ENCODE measurements around the gene DIABLO. TPM values are rescaled to one million over a fixed set of nuclear protein-coding genes. Genes with fewer than 3 reads are reported as not detected.
A peak's percentile ranks its signal among the peaks of the same experiment; 100 is the strongest.

Gene DIABLO
- 65.6 and 78.9 TPM in 2 replicates for polyA plus RNA-seq (2012; rRNA removed)
- polyA plus RNA-seq (2012; cell fraction: cytosol; rRNA removed) = 89.5 and 91.0 TPM in 2 replicates
- polyA plus RNA-seq (2012; cell fraction: nucleus; rRNA removed) = 114 and 139 TPM in 2 replicates

- H3K36me3 ChIP-seq (replicated peaks in 1 of 2; ENCODE audit: control insufficient read depth in 1 of 2, insufficient read depth in 2 of 2, low read length in 1 of 2) = peaks cover 16 to 32% of the 10 kb centered on the region in 2 experiments
- no peaks in the 10 kb centered on the region for H3K9me3 ChIP-seq
- H3F3A ChIP-seq (replicated peaks; ENCODE audit: insufficient read depth) = peaks cover 18% of the 10 kb centered on the region
- H3K4me3 ChIP-seq (ENCODE audit: low read depth in 2 of 2, low read length in 1 of 2) = peak within 1 kb of the TSS; percentile 76 to 95
- peaks cover 34% of the 10 kb centered on the region for H4K20me1 ChIP-seq (ENCODE audit: insufficient read depth)
- peak within 1 kb of the TSS; percentile 97 for H3K4me2 ChIP-seq
- H3K27ac ChIP-seq (ENCODE audit: low read depth in 2 of 2, low read length in 1 of 2) = peak within 1 kb of the TSS; percentile 98 to 100
- 2% methylated on average over 45 of the region's 74 CpGs for WGBS (ENCODE audit: low lambda C conversion rate)
- H3K27me3 ChIP-seq (ENCODE audit: insufficient read depth) = no peaks in the 10 kb centered on the region
- no peaks in the 10 kb centered on the region for H3K9me2 ChIP-seq
- peak; percentile 96 for DNase-seq
- CTCF ChIA-PET = interaction anchor here (1.0 to 4.1 kb wide), 7 partner anchors 9 to 130 kb away, joined by 3 to 22 read pairs (median 4); no protein-coding TSS in a partner anchor
- POLR2A ChIA-PET = interaction anchor here (0.5 to 2.0 kb wide), 13 partner anchors 12 to 540 kb away, joined by 3 to 12 read pairs (median 3); partner anchors contain the start of gene B3GNT4
- peaks cover 17 to 37% of the 10 kb centered on the region in 2 experiments for H3K4me1 ChIP-seq (ENCODE audit: control insufficient read depth in 1 of 2, insufficient read depth in 2 of 2, low read depth in 1 of 2, low read length in 1 of 2)
- H2AFZ ChIP-seq (ENCODE audit: low read depth) = peak within 1 kb of the TSS; percentile 84
- H3K9ac ChIP-seq = peak within 1 kb of the TSS; percentile 95
- peaks cover 47% of the 10 kb centered on the region for H3K79me2 ChIP-seq (ENCODE audit: insufficient read depth)
- no peak; the same call in 1 of the 2 replicates for TF ChIP-seq TCF12 (IDR thresholded peaks at IDR 0.05)
- TF ChIP-seq ELF1 (IDR thresholded peaks at IDR 0.05) = peak; percentile 67; the same call in 1 of the 2 replicates
- peak; percentile 97 for TF ChIP-seq YY1 (IDR thresholded peaks at IDR 0.05; ENCODE audit: low read depth)
- TF ChIP-seq PBX3 (IDR thresholded peaks at IDR 0.05) = peak; percentile 52; the same call in 1 of the 2 replicates
- TF ChIP-seq FOSL2 (IDR thresholded peaks at IDR 0.05; ENCODE audit: borderline replicate concordance, low read depth) = no peak
- peak; percentile 88 for TF ChIP-seq GABPA (IDR thresholded peaks at IDR 0.05; ENCODE audit: low read depth)
- TF ChIP-seq TAF1 (IDR thresholded peaks at IDR 0.05; ENCODE audit: borderline replicate concordance, low read depth, low read length) = peak; percentile 96
- TF ChIP-seq USF1 (IDR thresholded peaks at IDR 0.05; ENCODE audit: borderline replicate concordance, low read depth) = no peak
- TF ChIP-seq MEF2A (IDR thresholded peaks at IDR 0.05; ENCODE audit: borderline replicate concordance, low read depth) = no peak
- peak; percentile 61; the same call in 1 of the 2 replicates for TF ChIP-seq REST (IDR thresholded peaks at IDR 0.05; ENCODE audit: low read depth, low read length)
- TF ChIP-seq SIN3A (IDR thresholded peaks at IDR 0.05; ENCODE audit: borderline replicate concordance, low read depth, low read length) = no peak; the same call in 1 of the 2 replicates
- no peak for TF ChIP-seq FOXM1 (IDR thresholded peaks at IDR 0.05; ENCODE audit: low read depth)
- no peak for TF ChIP-seq IRF3 (IDR thresholded peaks at IDR 0.05; ENCODE audit: low read depth, low read length)
- TF ChIP-seq USF2 (IDR thresholded peaks at IDR 0.05; ENCODE audit: borderline replicate concordance, low read depth, low read length) = no peak
- TF ChIP-seq TEAD4 (IDR thresholded peaks at IDR 0.05; ENCODE audit: borderline replicate concordance, insufficient read depth) = no peak
- TF ChIP-seq CHD2 (IDR thresholded peaks at IDR 0.05; ENCODE audit: low read length, partially characterized antibody) = peak; percentile 46
- no peak for TF ChIP-seq FOXJ3 (CRISPR knock-in tag; IDR thresholded peaks at IDR 0.05)
- no peak for TF ChIP-seq SMC3 (IDR thresholded peaks at IDR 0.05; ENCODE audit: low read depth, low read length)
- TF ChIP-seq EP300 (IDR thresholded peaks at IDR 0.05; ENCODE audit: borderline replicate concordance in 1 of 2, low read depth in 1 of 2, low read length in 1 of 2) = no peak
- 0 out of 2 replicates have a peak, but pooled peaks have one; percentile 10 for TF ChIP-seq RAD21 (IDR thresholded peaks at IDR 0.05; ENCODE audit: low read length)
- 0 out of 2 replicates have a peak, but pooled peaks have one; percentile 28 for TF ChIP-seq NFIC (IDR thresholded peaks at IDR 0.05; ENCODE audit: borderline replicate concordance)
- peak; percentile 67; the same call in 1 of the 2 replicates for TF ChIP-seq RFX5 (IDR thresholded peaks at IDR 0.05; ENCODE audit: low read length)
- peak; percentile 92 for TF ChIP-seq POLR2AphosphoS5 (IDR thresholded peaks at IDR 0.05; ENCODE audit: low read depth, low read length)
- TF ChIP-seq MAX (IDR thresholded peaks at IDR 0.05; ENCODE audit: low read depth) = peak; percentile 54; the same call in 1 of the 2 replicates
- no peak for TF ChIP-seq JUND (IDR thresholded peaks at IDR 0.05)
- TF ChIP-seq RCOR1 (IDR thresholded peaks at IDR 0.05; ENCODE audit: low read length) = no peak
Observed at GRCh38 chr12:122225683-122226365, at the start of gene DIABLO. TSS of gene DIABLO (minus strand) at chr12:122226052. CDS start at chr12:122226014, 38 bp downstream.
